Esophagus mucosa (tissue), 1 donor: ENCODE data around the gene SUN2. TPM values are rescaled to one million over a fixed set of nuclear protein-coding genes. Genes with fewer than 3 reads are reported as not detected.
A peak's percentile ranks its signal among the peaks of the same experiment; 100 is the strongest.

Experiments
- ATAC-seq: fragments of 200-7000 bp; cut with Tn5 transposase; one replicate; pipeline ENCODE4 v1.9.1; 2020
- total RNA-seq: library from RNA; stranded (reverse); gene quantifications from one replicate; pipeline ENCODE4 v1.2.4, GENCODE V29; 2023
- donor health status: DM: yes; HTN: yes; CAD: no.

The SUN2 gene
- total RNA-seq, 1 donor from 2014 or later = 94.2 TPM

- no peak for ATAC-seq
Observed at GRCh38 chr22:38715176-38715764, 40.5 kb downstream of the SUN2 start.

GRCh38 chr22:38713921-38714320 is 41.9 kb downstream of the SUN2 start:
- no peak for ATAC-seq

GRCh38 chr22:38712486-38713207 is 43.2 kb downstream of the SUN2 start:
- ATAC-seq = no peak

- peak; percentile 39 for ATAC-seq
Observed at GRCh38 chr22:38710866-38711265, 44.9 kb downstream of the SUN2 start.

- no peak for ATAC-seq
Observed at GRCh38 chr22:38710351-38710750, 45.4 kb downstream of the SUN2 start.

GRCh38 chr22:38709306-38709705 is 46.5 kb downstream of the SUN2 start:
- ATAC-seq = no peak

GRCh38 chr22:38707984-38708383 is 47.8 kb downstream of the SUN2 start:
- no peak for ATAC-seq

- ATAC-seq = no peak
Observed at GRCh38 chr22:38707346-38707745, 48.5 kb downstream of the SUN2 start.

- no peak for ATAC-seq
Observed at GRCh38 chr22:38706901-38707195, 49.0 kb downstream of the SUN2 start.

- peak; percentile 3 for ATAC-seq
Observed at GRCh38 chr22:38706101-38706900, 49.5 kb downstream of the SUN2 start.

- peak; percentile 88 for ATAC-seq
Observed at GRCh38 chr22:38705235-38706100, 50.3 kb downstream of the SUN2 start, which contains the start of gene GTPBP1. Gene GTPBP1 (plus strand): TSS chr22:38705944. CDS start chr22:38705956, 12 bp downstream.

GRCh38 chr22:38704654-38705234 is 51.1 kb downstream of the SUN2 start:
- no peak for ATAC-seq

GRCh38 chr22:38700789-38701628 is 54.8 kb downstream of the SUN2 start, which contains the start of gene JOSD1:
Gene JOSD1 (minus strand): TSS chr22:38700943. CDS start chr22:38699987, 956 bp downstream.
- ATAC-seq = peak; percentile 73

GRCh38 chr22:38700270-38700788 is 55.5 kb downstream of the SUN2 start:
- peak; percentile 46 for ATAC-seq

- ATAC-seq = no peak
Observed at GRCh38 chr22:38699784-38700183, 56.0 kb downstream of the SUN2 start.

GRCh38 chr22:38699143-38699542 is 56.7 kb downstream of the SUN2 start:
- ATAC-seq = no peak

- ATAC-seq = no peak
Observed at GRCh38 chr22:38698407-38699094, 57.2 kb downstream of the SUN2 start.

GRCh38 chr22:38697425-38698089 is 58.2 kb downstream of the SUN2 start:
- ATAC-seq = no peak

- peak; percentile 49 for ATAC-seq
Observed at GRCh38 chr22:38696606-38697424, 59.0 kb downstream of the SUN2 start.
